Vagina (tissue), 2 donors: ENCODE data around the gene CNTNAP5.

Experiments
- POLR2A ChIP-seq, 2 donors: fragments of 450-650 bp; IDR thresholded peaks; one replicate each; pipeline ENCODE4 v1.6.1; 2017; ENCODE audit warnings: antibody characterized with exemption in 2 of 2, mild to moderate bottlenecking in 2 of 2, moderate library complexity in 2 of 2
- POLR2AphosphoS5 ChIP-seq, 2 donors: sonication (generic); formaldehyde crosslinking; IDR thresholded peaks; one replicate each; pipeline ENCODE4 v1.9.0; 2017; ENCODE audit warnings: antibody characterized with exemption in 2 of 2, mild to moderate bottlenecking in 2 of 2, low read depth in 1 of 2; ENCODE audit not compliant: insufficient read depth in 1 of 2
- TF ChIP-seq, protein P1 (sequence below), 3 experiments: fragments of 450-650 bp in 2 of 3; fragments of 200-600 bp in 1 of 3; sonication (generic) in 1 of 3; IDR thresholded peaks; one replicate each; pipeline ENCODE4 v1.5.1; 2017 to 2019; ENCODE audit warnings: antibody characterized with exemption in 3 of 3, mild to moderate bottlenecking in 2 of 3, moderate library complexity in 2 of 3

- TF ChIP-seq POLR2A (IDR thresholded peaks at IDR 0.05) (no peak), POLR2AphosphoS5 (IDR thresholded peaks at IDR 0.05; ENCODE audit: insufficient read depth in 1 of 2, low read depth in 1 of 2) (no peak)
- TF ChIP-seq, protein P1, sequence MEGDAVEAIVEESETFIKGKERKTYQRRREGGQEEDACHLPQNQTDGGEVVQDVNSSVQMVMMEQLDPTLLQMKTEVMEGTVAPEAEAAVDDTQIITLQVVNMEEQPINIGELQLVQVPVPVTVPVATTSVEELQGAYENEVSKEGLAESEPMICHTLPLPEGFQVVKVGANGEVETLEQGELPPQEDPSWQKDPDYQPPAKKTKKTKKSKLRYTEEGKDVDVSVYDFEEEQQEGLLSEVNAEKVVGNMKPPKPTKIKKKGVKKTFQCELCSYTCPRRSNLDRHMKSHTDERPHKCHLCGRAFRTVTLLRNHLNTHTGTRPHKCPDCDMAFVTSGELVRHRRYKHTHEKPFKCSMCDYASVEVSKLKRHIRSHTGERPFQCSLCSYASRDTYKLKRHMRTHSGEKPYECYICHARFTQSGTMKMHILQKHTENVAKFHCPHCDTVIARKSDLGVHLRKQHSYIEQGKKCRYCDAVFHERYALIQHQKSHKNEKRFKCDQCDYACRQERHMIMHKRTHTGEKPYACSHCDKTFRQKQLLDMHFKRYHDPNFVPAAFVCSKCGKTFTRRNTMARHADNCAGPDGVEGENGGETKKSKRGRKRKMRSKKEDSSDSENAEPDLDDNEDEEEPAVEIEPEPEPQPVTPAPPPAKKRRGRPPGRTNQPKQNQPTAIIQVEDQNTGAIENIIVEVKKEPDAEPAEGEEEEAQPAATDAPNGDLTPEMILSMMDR (IDR thresholded peaks at IDR 0.05): no peak
Measured at GRCh38 chr2:124524155-124524915, 499.2 kb downstream of the CNTNAP5 start.
